Measurements from ENCODE around the gene SPIRE2. TPM values are rescaled to one million over a fixed set of nuclear protein-coding genes. Genes with fewer than 3 reads are reported as not detected.
A peak's percentile ranks its signal among the peaks of the same experiment; 100 is the strongest.

Gene SPIRE2
- total and polyA plus RNA-seq, 9 of the 15 experiments (the other 6 are each of a cell fraction or from before 2014, with no cell fraction given) = 0.70 to 7.5 (median 4.6) TPM

DNA sequence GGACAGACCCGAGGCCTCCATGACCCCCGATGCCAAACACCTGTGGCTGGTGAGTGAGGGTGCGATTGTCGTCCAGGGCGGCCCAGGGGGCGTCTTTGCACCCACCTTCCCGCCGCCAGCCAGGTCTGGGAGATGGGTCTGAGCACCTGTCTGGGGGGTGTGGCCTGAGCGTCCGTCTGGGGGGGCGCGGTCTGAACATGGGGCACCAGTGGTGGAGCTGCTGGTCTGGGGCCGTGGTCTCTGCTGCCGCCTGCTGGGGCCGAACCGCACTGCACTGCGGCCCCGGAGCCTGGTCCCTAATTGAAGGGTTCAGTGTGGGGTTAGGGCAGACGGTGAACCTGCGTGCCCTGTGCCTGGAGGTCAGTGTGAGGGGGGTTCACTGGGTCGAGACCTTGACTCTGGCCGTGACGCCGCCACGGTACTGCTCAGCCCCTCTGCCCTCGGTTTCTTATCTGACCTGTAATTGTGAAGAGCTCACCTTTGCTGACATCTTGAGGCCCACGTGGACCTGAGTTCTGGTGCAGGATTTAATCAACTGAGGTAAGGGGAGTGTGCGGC lies 32.6 kb downstream of the SPIRE2 start (continued):
- TF ChIP-seq ZNF12 (CRISPR knock-in tag; IDR thresholded peaks at IDR 0.05) (no peak), NCOA1 (IDR thresholded peaks at IDR 0.05; ENCODE audit: low read depth) (no peak), TCF7 (IDR thresholded peaks at IDR 0.05; ENCODE audit: borderline replicate concordance) (no peak), BRD9 (IDR thresholded peaks at IDR 0.05; ENCODE audit: low read depth, partially characterized antibody) (no peak), ZNF133 (CRISPR knock-in tag; IDR thresholded peaks at IDR 0.05) (no peak), POLR2G (IDR thresholded peaks at IDR 0.05; ENCODE audit: low read depth, low read length) (peak; percentile 45; the same call in 1 of the 2 replicates), PHB (CRISPR knock-in tag; IDR thresholded peaks at IDR 0.05) (no peak), NRF1 (conservative IDR thresholded peaks at IDR 0.05 in 1 of 2, IDR thresholded peaks at IDR 0.05 in 1 of 2) (peak in 1 of 2 experiments; percentile 18; a peak in 1 of 4 replicates), PRMT5 (CRISPR knock-in tag; IDR thresholded peaks at IDR 0.05) (no peak), PML (IDR thresholded peaks at IDR 0.05; ENCODE audit: low read length) (no peak), BCOR (IDR thresholded peaks at IDR 0.05) (0 out of 2 replicates have a peak, but pooled peaks have one; percentile 23), ZNF143 (CRISPR knock-in tag; IDR thresholded peaks at IDR 0.05) (no peak), ZNF695 (CRISPR knock-in tag; IDR thresholded peaks at IDR 0.05) (no peak), NR2C2 (CRISPR knock-in tag; IDR thresholded peaks at IDR 0.05) (0 out of 2 replicates have a peak, but pooled peaks have one; percentile 58), NR2C2 (tag; IDR thresholded peaks at IDR 0.05) (no peak), ZNF644 (tag; IDR thresholded peaks at IDR 0.05; ENCODE audit: low read depth) (no peak), ZNF699 (CRISPR knock-in tag; IDR thresholded peaks at IDR 0.05; ENCODE audit: insufficient replicate concordance) (no peak), ATF7 (IDR thresholded peaks at IDR 0.05) (peak; percentile 38; the same call in 1 of the 2 replicates)
- TF ChIP-seq, protein P1, sequence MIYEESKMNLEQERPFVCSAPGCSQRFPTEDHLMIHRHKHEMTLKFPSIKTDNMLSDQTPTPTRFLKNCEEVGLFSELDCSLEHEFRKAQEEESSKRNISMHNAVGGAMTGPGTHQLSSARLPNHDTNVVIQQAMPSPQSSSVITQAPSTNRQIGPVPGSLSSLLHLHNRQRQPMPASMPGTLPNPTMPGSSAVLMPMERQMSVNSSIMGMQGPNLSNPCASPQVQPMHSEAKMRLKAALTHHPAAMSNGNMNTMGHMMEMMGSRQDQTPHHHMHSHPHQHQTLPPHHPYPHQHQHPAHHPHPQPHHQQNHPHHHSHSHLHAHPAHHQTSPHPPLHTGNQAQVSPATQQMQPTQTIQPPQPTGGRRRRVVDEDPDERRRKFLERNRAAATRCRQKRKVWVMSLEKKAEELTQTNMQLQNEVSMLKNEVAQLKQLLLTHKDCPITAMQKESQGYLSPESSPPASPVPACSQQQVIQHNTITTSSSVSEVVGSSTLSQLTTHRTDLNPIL (CRISPR knock-in tag; IDR thresholded peaks at IDR 0.05) = no peak
- TF ChIP-seq, protein P2, sequence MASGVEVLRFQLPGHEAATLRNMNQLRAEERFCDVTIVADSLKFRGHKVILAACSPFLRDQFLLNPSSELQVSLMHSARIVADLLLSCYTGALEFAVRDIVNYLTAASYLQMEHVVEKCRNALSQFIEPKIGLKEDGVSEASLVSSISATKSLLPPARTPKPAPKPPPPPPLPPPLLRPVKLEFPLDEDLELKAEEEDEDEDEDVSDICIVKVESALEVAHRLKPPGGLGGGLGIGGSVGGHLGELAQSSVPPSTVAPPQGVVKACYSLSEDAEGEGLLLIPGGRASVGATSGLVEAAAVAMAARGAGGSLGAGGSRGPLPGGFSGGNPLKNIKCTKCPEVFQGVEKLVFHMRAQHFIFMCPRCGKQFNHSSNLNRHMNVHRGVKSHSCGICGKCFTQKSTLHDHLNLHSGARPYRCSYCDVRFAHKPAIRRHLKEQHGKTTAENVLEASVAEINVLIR (CRISPR knock-in tag; IDR thresholded peaks at IDR 0.05) = no peak
- TF ChIP-seq, protein P3, sequence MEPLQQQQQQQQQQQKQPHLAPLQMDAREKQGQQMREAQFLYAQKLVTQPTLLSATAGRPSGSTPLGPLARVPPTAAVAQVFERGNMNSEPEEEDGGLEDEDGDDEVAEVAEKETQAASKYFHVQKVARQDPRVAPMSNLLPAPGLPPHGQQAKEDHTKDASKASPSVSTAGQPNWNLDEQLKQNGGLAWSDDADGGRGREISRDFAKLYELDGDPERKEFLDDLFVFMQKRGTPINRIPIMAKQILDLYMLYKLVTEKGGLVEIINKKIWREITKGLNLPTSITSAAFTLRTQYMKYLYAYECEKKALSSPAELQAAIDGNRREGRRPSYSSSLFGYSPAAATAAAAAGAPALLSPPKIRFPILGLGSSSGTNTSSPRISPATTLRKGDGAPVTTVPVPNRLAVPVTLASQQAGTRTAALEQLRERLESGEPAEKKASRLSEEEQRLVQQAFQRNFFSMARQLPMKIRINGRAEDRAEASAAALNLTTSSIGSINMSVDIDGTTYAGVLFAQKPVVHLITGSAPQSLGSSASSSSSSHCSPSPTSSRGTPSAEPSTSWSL (CRISPR knock-in tag; IDR thresholded peaks at IDR 0.05; ENCODE audit: borderline replicate concordance) = no peak
- TF ChIP-seq, protein P4, sequence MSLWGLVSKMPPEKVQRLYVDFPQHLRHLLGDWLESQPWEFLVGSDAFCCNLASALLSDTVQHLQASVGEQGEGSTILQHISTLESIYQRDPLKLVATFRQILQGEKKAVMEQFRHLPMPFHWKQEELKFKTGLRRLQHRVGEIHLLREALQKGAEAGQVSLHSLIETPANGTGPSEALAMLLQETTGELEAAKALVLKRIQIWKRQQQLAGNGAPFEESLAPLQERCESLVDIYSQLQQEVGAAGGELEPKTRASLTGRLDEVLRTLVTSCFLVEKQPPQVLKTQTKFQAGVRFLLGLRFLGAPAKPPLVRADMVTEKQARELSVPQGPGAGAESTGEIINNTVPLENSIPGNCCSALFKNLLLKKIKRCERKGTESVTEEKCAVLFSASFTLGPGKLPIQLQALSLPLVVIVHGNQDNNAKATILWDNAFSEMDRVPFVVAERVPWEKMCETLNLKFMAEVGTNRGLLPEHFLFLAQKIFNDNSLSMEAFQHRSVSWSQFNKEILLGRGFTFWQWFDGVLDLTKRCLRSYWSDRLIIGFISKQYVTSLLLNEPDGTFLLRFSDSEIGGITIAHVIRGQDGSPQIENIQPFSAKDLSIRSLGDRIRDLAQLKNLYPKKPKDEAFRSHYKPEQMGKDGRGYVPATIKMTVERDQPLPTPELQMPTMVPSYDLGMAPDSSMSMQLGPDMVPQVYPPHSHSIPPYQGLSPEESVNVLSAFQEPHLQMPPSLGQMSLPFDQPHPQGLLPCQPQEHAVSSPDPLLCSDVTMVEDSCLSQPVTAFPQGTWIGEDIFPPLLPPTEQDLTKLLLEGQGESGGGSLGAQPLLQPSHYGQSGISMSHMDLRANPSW (CRISPR knock-in tag; IDR thresholded peaks at IDR 0.05) = no peak
- TF ChIP-seq, protein P5, sequence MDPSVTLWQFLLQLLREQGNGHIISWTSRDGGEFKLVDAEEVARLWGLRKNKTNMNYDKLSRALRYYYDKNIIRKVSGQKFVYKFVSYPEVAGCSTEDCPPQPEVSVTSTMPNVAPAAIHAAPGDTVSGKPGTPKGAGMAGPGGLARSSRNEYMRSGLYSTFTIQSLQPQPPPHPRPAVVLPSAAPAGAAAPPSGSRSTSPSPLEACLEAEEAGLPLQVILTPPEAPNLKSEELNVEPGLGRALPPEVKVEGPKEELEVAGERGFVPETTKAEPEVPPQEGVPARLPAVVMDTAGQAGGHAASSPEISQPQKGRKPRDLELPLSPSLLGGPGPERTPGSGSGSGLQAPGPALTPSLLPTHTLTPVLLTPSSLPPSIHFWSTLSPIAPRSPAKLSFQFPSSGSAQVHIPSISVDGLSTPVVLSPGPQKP (CRISPR knock-in tag; IDR thresholded peaks at IDR 0.05) = no peak

Data from K562 (cell line).